ENCODE data around the gene RASSF10. TPM values are rescaled to one million over a fixed set of nuclear protein-coding genes. Genes with fewer than 3 reads are reported as not detected.

RASSF10 gene
- total RNA-seq (2013) = not detected
- polyA plus RNA-seq (not detected), polyA minus RNA-seq (not detected in 2 replicates), total RNA-seq (0 to 0.80 (median 0.03) reads per million in 11 experiments)

DNA sequence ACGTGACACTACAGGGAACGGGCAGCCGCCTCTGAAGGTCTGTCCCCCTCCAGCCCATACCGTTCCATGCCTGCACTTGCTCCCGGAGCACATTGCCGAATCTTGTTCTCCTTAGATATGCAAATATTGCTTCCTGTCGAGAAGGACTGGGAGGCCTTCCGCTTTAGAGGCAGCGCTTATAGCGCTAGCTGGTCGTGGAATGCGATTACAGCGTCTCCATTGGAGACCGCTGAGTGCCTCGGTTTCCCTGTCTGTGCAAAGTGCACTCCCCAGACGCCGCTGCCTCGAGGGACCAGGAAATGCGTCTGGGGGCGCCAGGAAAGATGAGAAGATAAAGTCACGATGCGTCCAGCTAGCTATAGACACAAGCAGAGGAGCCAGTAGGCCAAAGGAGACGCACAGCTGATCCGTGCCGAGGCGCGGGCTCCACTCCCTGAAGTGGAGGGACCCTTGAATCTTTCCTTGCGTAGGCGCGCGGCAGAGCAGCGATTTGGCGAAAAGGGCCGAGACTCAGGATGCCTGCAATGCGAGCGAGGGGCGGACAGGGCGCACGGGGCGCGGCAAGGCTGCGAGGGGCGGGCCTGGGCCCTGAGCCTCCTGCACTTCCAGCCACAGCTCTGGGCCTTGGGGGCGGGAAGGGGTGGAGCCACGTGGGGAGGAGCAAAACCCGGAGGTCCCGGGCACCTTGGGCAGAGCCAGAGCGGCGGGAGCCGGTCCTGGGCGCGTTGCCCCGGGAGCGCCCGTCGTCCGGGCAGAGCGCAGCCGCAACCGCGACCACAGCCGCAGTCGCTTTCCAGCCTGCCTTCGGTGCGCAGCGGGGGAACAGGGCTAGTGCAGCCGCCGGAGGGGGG is at the start of gene RASSF10:
Gene RASSF10 (plus strand): TSS at position 692 of the 851 bp plus-strand sequence. CDS start 261 bp downstream, outside the sequence.
- peaks cover 24% of the 10 kb centered on the region for H3K4me1 Mint-ChIP-seq
- Histone ChIP-seq H4K20me1 (ENCODE audit: insufficient read depth, low read length) (no peaks in the 10 kb centered on the region), H3K79me2 (ENCODE audit: insufficient read depth, low read length) (no peaks in the 10 kb centered on the region), H2AFZ (ENCODE audit: insufficient read depth, low read depth, low read length, poor library complexity, severe bottlenecking) (no peak within 1 kb of the TSS), H3K27me3 (ENCODE audit: control insufficient read depth in 2 of 2, insufficient read depth in 2 of 2, low read length in 2 of 2) (peaks cover 72 to 75% of the 10 kb centered on the region in 2 donors), H3K27ac (ENCODE audit: low read depth in 1 of 2, low read length in 2 of 2) (no peak within 1 kb of the TSS), H3K36me3 (replicated peaks in 1 of 2; ENCODE audit: control insufficient read depth in 1 of 2, insufficient read depth in 2 of 2, low read length in 2 of 2) (no peaks in the 10 kb centered on the region), H3K4me3 (replicated peaks in 1 of 3; ENCODE audit: low read depth in 2 of 3, low read length in 3 of 3) (peak within 1 kb of the TSS in 1 of 3 experiments; percentile 47), H3K9me3 (replicated peaks in 1 of 2; ENCODE audit: control insufficient read depth in 1 of 2, insufficient read depth in 1 of 2, low read length in 2 of 2) (peaks cover 0 to 20% of the 10 kb centered on the region in 2 donors), H3K9ac (ENCODE audit: insufficient read depth, low read length, poor library complexity, severe bottlenecking) (no peak within 1 kb of the TSS), H3K4me1 (ENCODE audit: control insufficient read depth in 1 of 2, insufficient read depth in 2 of 2, low read length in 2 of 2) (peaks cover 8 to 10% of the 10 kb centered on the region in 2 donors), H3K4me2 (replicated peaks; ENCODE audit: extremely low read depth, low read length, poor library complexity, severe bottlenecking) (peak within 1 kb of the TSS; percentile 59)
- WGBS (ENCODE audit: insufficient coverage) = 2% methylated on average over 68 of the region's 68 CpGs
- peaks cover 57 to 77% (median 67%) of the 10 kb centered on the region in 3 donors for H3K27me3 Mint-ChIP-seq (ENCODE audit: low read depth in 3 of 3)
- no peak within 1 kb of the TSS for H3K27ac Mint-ChIP-seq
- DNase-seq = no peak
- H3K36me3 Mint-ChIP-seq = peaks cover 0 to 3% of the 10 kb centered on the region in 2 donors
- H3K9me3 Mint-ChIP-seq = peaks cover 0 to 7% (median 2%) of the 10 kb centered on the region in 7 donors
- intact Hi-C loops (cut with micrococcal nuclease) = no loop called here
- TF ChIP-seq, protein P1, sequence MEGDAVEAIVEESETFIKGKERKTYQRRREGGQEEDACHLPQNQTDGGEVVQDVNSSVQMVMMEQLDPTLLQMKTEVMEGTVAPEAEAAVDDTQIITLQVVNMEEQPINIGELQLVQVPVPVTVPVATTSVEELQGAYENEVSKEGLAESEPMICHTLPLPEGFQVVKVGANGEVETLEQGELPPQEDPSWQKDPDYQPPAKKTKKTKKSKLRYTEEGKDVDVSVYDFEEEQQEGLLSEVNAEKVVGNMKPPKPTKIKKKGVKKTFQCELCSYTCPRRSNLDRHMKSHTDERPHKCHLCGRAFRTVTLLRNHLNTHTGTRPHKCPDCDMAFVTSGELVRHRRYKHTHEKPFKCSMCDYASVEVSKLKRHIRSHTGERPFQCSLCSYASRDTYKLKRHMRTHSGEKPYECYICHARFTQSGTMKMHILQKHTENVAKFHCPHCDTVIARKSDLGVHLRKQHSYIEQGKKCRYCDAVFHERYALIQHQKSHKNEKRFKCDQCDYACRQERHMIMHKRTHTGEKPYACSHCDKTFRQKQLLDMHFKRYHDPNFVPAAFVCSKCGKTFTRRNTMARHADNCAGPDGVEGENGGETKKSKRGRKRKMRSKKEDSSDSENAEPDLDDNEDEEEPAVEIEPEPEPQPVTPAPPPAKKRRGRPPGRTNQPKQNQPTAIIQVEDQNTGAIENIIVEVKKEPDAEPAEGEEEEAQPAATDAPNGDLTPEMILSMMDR (IDR thresholded peaks at IDR 0.05) = no peak
- H3K4me3 Mint-ChIP-seq = peak within 1 kb of the TSS; percentile 45 to 89

DNA sequence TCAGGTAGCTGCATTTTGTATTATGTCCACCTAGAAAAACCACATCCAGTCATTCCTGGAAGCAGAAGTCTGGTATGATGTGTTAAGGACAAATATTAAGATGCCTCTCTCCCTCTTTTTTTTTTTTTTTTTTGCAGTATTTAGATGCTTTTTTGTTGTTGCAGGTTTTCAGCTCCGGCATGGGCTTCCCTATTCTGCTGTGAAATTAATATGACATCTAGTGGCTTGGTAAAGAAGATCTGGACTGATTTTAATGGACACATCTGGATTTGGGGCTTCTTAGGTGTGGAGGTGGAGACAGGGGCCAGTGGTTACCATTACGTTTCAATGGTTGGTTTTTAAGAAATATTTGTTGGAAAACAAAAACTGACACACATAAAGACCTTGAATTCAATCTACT is 47.5 kb upstream of the RASSF10 start:
- H2AFZ ChIP-seq (ENCODE audit: insufficient read depth, low read depth, low read length, poor library complexity, severe bottlenecking) = no peak overlapping the region

More for the DNA sequence above, 47.5 kb upstream of the RASSF10 start:
- no peaks in the 10 kb centered on the region for H3K36me3 Mint-ChIP-seq
- H3K4me3 ChIP-seq (replicated peaks in 1 of 3; ENCODE audit: low read depth in 2 of 3, low read length in 3 of 3) = no peak overlapping the region
- no peaks in the 10 kb centered on the region for H3K79me2 ChIP-seq (ENCODE audit: insufficient read depth, low read length)
- no peaks in the 10 kb centered on the region for H4K20me1 ChIP-seq (ENCODE audit: insufficient read depth, low read length)
- TF ChIP-seq, protein P1 (IDR thresholded peaks at IDR 0.05) = no peak
- no CpG with 5 or more reads among the region's 2 CpGs for WGBS (ENCODE audit: insufficient coverage)
- no peak overlapping the region for H3K4me3 Mint-ChIP-seq
- H3K9ac ChIP-seq (ENCODE audit: insufficient read depth, low read length, poor library complexity, severe bottlenecking) = no peak overlapping the region
- H3K27ac ChIP-seq (ENCODE audit: low read depth in 1 of 2, low read length in 2 of 2) = no peak overlapping the region
- no peaks in the 10 kb centered on the region for H3K36me3 ChIP-seq (replicated peaks in 1 of 2; ENCODE audit: control insufficient read depth in 1 of 2, insufficient read depth in 2 of 2, low read length in 2 of 2)
- intact Hi-C loops (cut with micrococcal nuclease) = no loop called here
- peaks cover 7 to 11% (median 9%) of the 10 kb centered on the region in 3 donors for H3K27me3 Mint-ChIP-seq (ENCODE audit: low read depth in 3 of 3)
- H3K27ac Mint-ChIP-seq = no peak overlapping the region
- H3K27me3 ChIP-seq (ENCODE audit: control insufficient read depth in 2 of 2, insufficient read depth in 2 of 2, low read length in 2 of 2) = no peaks in the 10 kb centered on the region
- no peaks in the 10 kb centered on the region for H3K9me3 ChIP-seq (replicated peaks in 1 of 2; ENCODE audit: control insufficient read depth in 1 of 2, insufficient read depth in 1 of 2, low read length in 2 of 2)
- H3K4me2 ChIP-seq (replicated peaks; ENCODE audit: extremely low read depth, low read length, poor library complexity, severe bottlenecking) = no peak overlapping the region
- no peaks in the 10 kb centered on the region for H3K4me1 Mint-ChIP-seq
- H3K9me3 Mint-ChIP-seq = no peaks in the 10 kb centered on the region
- no peak for DNase-seq
- H3K4me1 ChIP-seq (ENCODE audit: control insufficient read depth in 1 of 2, insufficient read depth in 2 of 2, low read length in 2 of 2) = no peaks in the 10 kb centered on the region
